ENCODE results near the gene C1orf35. TPM values are rescaled to one million over a fixed set of nuclear protein-coding genes. Genes with fewer than 3 reads are reported as not detected.

C1orf35 gene
- total and polyA plus RNA-seq, 7 experiments from 2014 or later = 16.8 to 33.0 (median 27.8) TPM

GRCh38 chr1:228139406-228139930 is 36.3 kb upstream of the C1orf35 start:
- POLR2A ChIA-PET = interaction anchor here (1.4 to 6.7 kb wide), 3 partner anchors 25 to 57 kb away, joined by 7 to 109 read pairs (median 8); partner anchors contain the start of genes ARF1, IBA57 and MRPL55
- H3K27ac ChIP-seq (ENCODE audit: low read depth, low read length) = peak overlapping the region; percentile 99
- ATAC-seq (no peak), DNase-seq (no peak)
- H3K27me3 Mint-ChIP-seq = peaks cover 0 to 30% (median 0%) of the 10 kb centered on the region in 5 donors
- peak overlapping the region; percentile 83 to 100 (median 99) for H3K27ac Mint-ChIP-seq
- peaks cover 37 to 49% of the 10 kb centered on the region in 2 donors for H3K4me1 ChIP-seq (ENCODE audit: control insufficient read depth in 2 of 2, insufficient read depth in 2 of 2, low read length in 2 of 2)
- peaks cover 0 to 12% (median 0%) of the 10 kb centered on the region in 3 experiments for H3K36me3 ChIP-seq (ENCODE audit: control insufficient read depth in 2 of 3, insufficient read depth in 3 of 3, low read length in 3 of 3)
- H3K36me3 Mint-ChIP-seq = peaks cover 0 to 11% (median 0%) of the 10 kb centered on the region in 5 donors
- peaks cover 0 to 7% (median 0%) of the 10 kb centered on the region in 11 donors for H3K9me3 Mint-ChIP-seq
- intact Hi-C loops (cut with micrococcal nuclease) = loop anchor here (1.0 to 2.0 kb wide), 2 partner anchors 8 to 267 kb away; partner anchors contain the start of gene TRIM11 (in 1 of the 2)
- CTCF ChIA-PET = interaction anchor here (1.4 kb wide), 1 partner anchor 26 kb away, joined by 9 read pairs; the partner anchor contains the start of gene IBA57
- H3K4me3 ChIP-seq (ENCODE audit: low read length) = peak overlapping the region; percentile 88
- H3K4me1 Mint-ChIP-seq = peaks cover 23 to 43% (median 34%) of the 10 kb centered on the region in 7 donors
- H3K9me3 ChIP-seq (ENCODE audit: control insufficient read depth in 2 of 3, low read length in 3 of 3) = no peaks in the 10 kb centered on the region
- H3K27me3 ChIP-seq (ENCODE audit: control insufficient read depth in 2 of 2, insufficient read depth in 2 of 2, low read length in 2 of 2) = no peaks in the 10 kb centered on the region
- peak overlapping the region; percentile 87 to 99 (median 95) for H3K4me3 Mint-ChIP-seq

- Mint-ChIP-seq H3K4me3 (no peak overlapping the region), H3K27me3 (peaks cover 0 to 45% (median 0%) of the 10 kb centered on the region in 5 donors), H3K36me3 (peaks cover 0 to 8% (median 0%) of the 10 kb centered on the region in 5 donors), H3K4me1 (peaks cover 3 to 20% (median 12%) of the 10 kb centered on the region in 7 donors), H3K9me3 (peaks cover 0 to 7% (median 0%) of the 10 kb centered on the region in 11 donors), H3K27ac (peak overlapping the region in 2 of 9 donors; percentile 11 to 52)
- Histone ChIP-seq H3K4me3 (ENCODE audit: low read length) (no peak overlapping the region), H3K27ac (ENCODE audit: low read depth, low read length) (no peak overlapping the region), H3K4me1 (ENCODE audit: control insufficient read depth in 2 of 2, insufficient read depth in 2 of 2, low read length in 2 of 2) (peaks cover 13 to 29% of the 10 kb centered on the region in 2 donors), H3K36me3 (ENCODE audit: control insufficient read depth in 2 of 3, insufficient read depth in 3 of 3, low read length in 3 of 3) (peaks cover 0 to 10% (median 0%) of the 10 kb centered on the region in 3 experiments), H3K27me3 (ENCODE audit: control insufficient read depth in 2 of 2, insufficient read depth in 2 of 2, low read length in 2 of 2) (no peaks in the 10 kb centered on the region), H3K9me3 (ENCODE audit: control insufficient read depth in 2 of 3, low read length in 3 of 3) (no peaks in the 10 kb centered on the region)
- no peak for DNase-seq
- intact Hi-C loops (cut with micrococcal nuclease) = no loop called here
- ATAC-seq = no peak
- POLR2A ChIA-PET = interaction anchor here (6.7 kb wide), 1 partner anchor 28 kb away, joined by 109 read pairs; the partner anchor contains the start of gene IBA57
- CTCF ChIA-PET = interaction anchor here (1.2 to 1.3 kb wide), 3 partner anchors 18 to 363 kb away, joined by 3 read pairs; no protein-coding TSS in a partner anchor
Observed at GRCh38 chr1:228136901-228137300, 33.8 kb upstream of the C1orf35 start.

- ChIA-PET CTCF (interaction anchor here (0.7 to 1.2 kb wide), 2 partner anchors 32 to 38 kb away, joined by 3 read pairs; no protein-coding TSS in a partner anchor), POLR2A (interaction anchor here (6.7 kb wide), 1 partner anchor 30 kb away, joined by 109 read pairs; the partner anchor contains the start of gene IBA57)
- Histone ChIP-seq H3K27me3 (ENCODE audit: control insufficient read depth in 2 of 2, insufficient read depth in 2 of 2, low read length in 2 of 2) (no peaks in the 10 kb centered on the region), H3K4me1 (ENCODE audit: control insufficient read depth in 2 of 2, insufficient read depth in 2 of 2, low read length in 2 of 2) (peaks cover 0 to 22% of the 10 kb centered on the region in 2 donors), H3K27ac (ENCODE audit: low read depth, low read length) (no peak overlapping the region), H3K4me3 (ENCODE audit: low read length) (no peak overlapping the region), H3K36me3 (ENCODE audit: control insufficient read depth in 2 of 3, insufficient read depth in 3 of 3, low read length in 3 of 3) (no peaks in the 10 kb centered on the region), H3K9me3 (ENCODE audit: control insufficient read depth in 2 of 3, low read length in 3 of 3) (no peaks in the 10 kb centered on the region)
- Mint-ChIP-seq H3K9me3 (peaks cover 0 to 2% (median 0%) of the 10 kb centered on the region in 11 donors), H3K4me1 (peaks cover 0 to 15% (median 7%) of the 10 kb centered on the region in 7 donors), H3K27me3 (peaks cover 0 to 51% (median 0%) of the 10 kb centered on the region in 5 donors), H3K27ac (no peak overlapping the region), H3K4me3 (no peak overlapping the region), H3K36me3 (no peaks in the 10 kb centered on the region)
- intact Hi-C loops (cut with micrococcal nuclease) = loop anchor here in 1 of 2 donors (5.0 kb wide), 1 partner anchor 368 kb away; no protein-coding TSS in a partner anchor
- DNase-seq (peak in 1 of 9 donors; percentile 14), ATAC-seq (no peak)
Observed at GRCh38 chr1:228134591-228134990, 31.5 kb upstream of the C1orf35 start.

GRCh38 chr1:228131766-228132165 is 28.6 kb upstream of the C1orf35 start:
- peaks cover 0 to 53% (median 9%) of the 10 kb centered on the region in 5 donors for H3K27me3 Mint-ChIP-seq
- H3K4me1 ChIP-seq (ENCODE audit: control insufficient read depth in 2 of 2, insufficient read depth in 2 of 2, low read length in 2 of 2) = peaks cover 0 to 11% of the 10 kb centered on the region in 2 donors
- H3K27ac Mint-ChIP-seq = no peak overlapping the region
- H3K36me3 ChIP-seq (ENCODE audit: control insufficient read depth in 2 of 3, insufficient read depth in 3 of 3, low read length in 3 of 3) = no peaks in the 10 kb centered on the region
- H3K9me3 ChIP-seq (ENCODE audit: control insufficient read depth in 2 of 3, low read length in 3 of 3) = no peaks in the 10 kb centered on the region
- no peaks in the 10 kb centered on the region for H3K27me3 ChIP-seq (ENCODE audit: control insufficient read depth in 2 of 2, insufficient read depth in 2 of 2, low read length in 2 of 2)
- no peak overlapping the region for H3K4me3 ChIP-seq (ENCODE audit: low read length)
- ATAC-seq (no peak), DNase-seq (peak in 1 of 9 donors; percentile 6)
- POLR2A ChIA-PET = no interaction called here
- H3K4me3 Mint-ChIP-seq = no peak overlapping the region
- no peak overlapping the region for H3K27ac ChIP-seq (ENCODE audit: low read depth, low read length)
- no peaks in the 10 kb centered on the region for H3K36me3 Mint-ChIP-seq
- peaks cover 0 to 1% (median 0%) of the 10 kb centered on the region in 11 donors for H3K9me3 Mint-ChIP-seq
- CTCF ChIA-PET = interaction anchor here (1.2 to 3.9 kb wide), 3 partner anchors 10 to 35 kb away, joined by 4 to 34 read pairs (median 6); partner anchors contain the start of genes IBA57 and MRPL55
- intact Hi-C loops (cut with micrococcal nuclease) = loop anchor here (1.0 to 5.0 kb wide), 12 partner anchors 8 to 384 kb away; partner anchors contain the start of gene GUK1 (in 1 of the 2)
- peaks cover 0 to 11% (median 7%) of the 10 kb centered on the region in 7 donors for H3K4me1 Mint-ChIP-seq

- no peak overlapping the region for H3K4me3 Mint-ChIP-seq
- CTCF ChIA-PET = no interaction called here
- Histone ChIP-seq H3K4me1 (ENCODE audit: control insufficient read depth in 2 of 2, insufficient read depth in 2 of 2, low read length in 2 of 2) (no peaks in the 10 kb centered on the region), H3K36me3 (ENCODE audit: control insufficient read depth in 2 of 3, insufficient read depth in 3 of 3, low read length in 3 of 3) (no peaks in the 10 kb centered on the region), H3K27ac (ENCODE audit: low read depth, low read length) (no peak overlapping the region), H3K4me3 (ENCODE audit: low read length) (no peak overlapping the region), H3K27me3 (ENCODE audit: control insufficient read depth in 2 of 2, insufficient read depth in 2 of 2, low read length in 2 of 2) (no peaks in the 10 kb centered on the region), H3K9me3 (ENCODE audit: control insufficient read depth in 2 of 3, low read length in 3 of 3) (no peaks in the 10 kb centered on the region)
- no peaks in the 10 kb centered on the region for H3K9me3 Mint-ChIP-seq
- peak in 1 of 9 donors; percentile 1 for DNase-seq
- ATAC-seq = no peak
- intact Hi-C loops (cut with micrococcal nuclease) = no loop called here
- POLR2A ChIA-PET = no interaction called here
- H3K36me3 Mint-ChIP-seq = no peaks in the 10 kb centered on the region
- peaks cover 0 to 25% (median 6%) of the 10 kb centered on the region in 5 donors for H3K27me3 Mint-ChIP-seq
- H3K27ac Mint-ChIP-seq = no peak overlapping the region
- peaks cover 0 to 9% (median 0%) of the 10 kb centered on the region in 7 donors for H3K4me1 Mint-ChIP-seq
Observed at GRCh38 chr1:228125185-228125584, 22.1 kb upstream of the C1orf35 start.

- no peak for DNase-seq
- Mint-ChIP-seq H3K4me3 (no peak overlapping the region), H3K4me1 (peaks cover 0 to 9% (median 0%) of the 10 kb centered on the region in 7 donors), H3K36me3 (no peaks in the 10 kb centered on the region), H3K27ac (no peak overlapping the region), H3K27me3 (peaks cover 0 to 25% (median 6%) of the 10 kb centered on the region in 5 donors), H3K9me3 (peaks cover 0 to 1% (median 0%) of the 10 kb centered on the region in 11 donors)
- Histone ChIP-seq H3K4me1 (ENCODE audit: control insufficient read depth in 2 of 2, insufficient read depth in 2 of 2, low read length in 2 of 2) (no peaks in the 10 kb centered on the region), H3K9me3 (ENCODE audit: control insufficient read depth in 2 of 3, low read length in 3 of 3) (no peaks in the 10 kb centered on the region), H3K27me3 (ENCODE audit: control insufficient read depth in 2 of 2, insufficient read depth in 2 of 2, low read length in 2 of 2) (no peaks in the 10 kb centered on the region), H3K4me3 (ENCODE audit: low read length) (no peak overlapping the region), H3K36me3 (ENCODE audit: control insufficient read depth in 2 of 3, insufficient read depth in 3 of 3, low read length in 3 of 3) (no peaks in the 10 kb centered on the region), H3K27ac (ENCODE audit: low read depth, low read length) (no peak overlapping the region)
- POLR2A ChIA-PET = no interaction called here
- CTCF ChIA-PET = no interaction called here
- ATAC-seq = no peak
- intact Hi-C loops (cut with micrococcal nuclease) = no loop called here
Observed at GRCh38 chr1:228123505-228123904, 20.4 kb upstream of the C1orf35 start.
